KOPT-K1 (cell line): Measurements from ENCODE around the gene TLR4.

Experiments used
- H3K27ac ChIP-seq: fragments of 200-600 bp; sonication (generic); 2 replicates; pipeline ENCODE4 v1.5.1; 2016; ENCODE audit warnings: antibody characterized with exemption, mild to moderate bottlenecking, low read depth, low read length; ENCODE audit not compliant: poor library complexity, severe bottlenecking
- H3K36me3 ChIP-seq: fragments of 200-600 bp; sonication (generic); 2 replicates; pipeline ENCODE4 v1.5.1; 2017; ENCODE audit warnings: antibody characterized with exemption, mild to moderate bottlenecking, low read length, moderate library complexity; ENCODE audit not compliant: insufficient read depth
- H3K9me3 ChIP-seq: fragments of 200-600 bp; sonication (generic); 2 replicates; pipeline ENCODE4 v1.5.1; 2017; ENCODE audit warnings: antibody characterized with exemption, low read length, mild to moderate bottlenecking; ENCODE audit not compliant: insufficient read depth, poor library complexity, severe bottlenecking

Gene TLR4

DNA sequence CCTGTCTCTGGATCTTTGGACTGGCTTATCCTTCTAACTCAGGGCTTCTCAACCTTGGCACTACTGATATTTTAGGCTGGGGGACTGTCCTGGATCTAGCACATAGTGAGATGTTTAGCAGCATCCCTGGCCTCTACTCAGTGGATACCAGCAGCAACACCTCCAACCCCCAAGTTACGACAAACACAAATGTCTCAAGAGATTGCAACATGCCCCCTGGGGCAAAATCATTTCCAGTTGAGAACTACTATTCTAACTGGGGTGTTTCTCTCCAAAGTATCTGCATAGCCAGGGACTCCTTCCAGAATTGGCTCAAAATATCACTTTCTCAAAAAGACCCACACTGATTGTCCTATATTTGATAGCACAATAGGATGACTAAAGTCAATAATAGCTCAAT, 7.2 kb upstream of the TLR4 start:
- no peaks in the 10 kb centered on the region for H3K9me3 ChIP-seq
- no peaks in the 10 kb centered on the region for H3K36me3 ChIP-seq
- no peak overlapping the region for H3K27ac ChIP-seq

DNA sequence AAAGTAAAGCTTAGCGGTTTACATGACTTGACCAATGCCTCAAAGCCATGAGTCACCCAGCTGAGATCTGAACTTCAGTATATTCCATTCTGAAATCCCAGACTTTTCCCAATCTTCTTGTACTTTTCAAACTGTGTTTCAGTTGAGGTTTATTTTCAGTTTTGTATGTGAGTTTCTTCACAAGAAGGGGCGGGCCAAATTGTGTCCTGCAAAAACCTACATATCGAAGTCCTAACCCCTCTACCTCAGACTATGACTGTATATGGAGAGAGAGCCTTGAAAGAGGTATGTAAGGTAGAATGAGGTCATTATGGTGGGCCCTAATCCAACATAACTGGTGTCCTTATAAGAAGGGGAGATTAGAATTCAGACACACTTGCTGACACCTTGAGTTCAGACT, 666 bp upstream of the TLR4 start:
- H3K27ac ChIP-seq: no peak overlapping the region
- no peaks in the 10 kb centered on the region for H3K9me3 ChIP-seq

GRCh38 chr9:117704597-117704996, 394 bp downstream of the TLR4 start:
- H3K27ac ChIP-seq: no peak overlapping the region
- no peaks in the 10 kb centered on the region for H3K36me3 ChIP-seq
- no peaks in the 10 kb centered on the region for H3K9me3 ChIP-seq

More for the DNA sequence above, 666 bp upstream of the TLR4 start:
- no peaks in the 10 kb centered on the region for H3K36me3 ChIP-seq

GRCh38 chr9:117705386-117705785, 1.2 kb downstream of the TLR4 start:
- Histone ChIP-seq H3K27ac (no peak overlapping the region), H3K36me3 (no peaks in the 10 kb centered on the region), H3K9me3 (no peaks in the 10 kb centered on the region)

- Histone ChIP-seq H3K27ac (no peak overlapping the region), H3K36me3 (no peaks in the 10 kb centered on the region)
Measured at GRCh38 chr9:117706421-117707116, 2.4 kb downstream of the TLR4 start.

GRCh38 chr9:117707561-117707960, 3.4 kb downstream of the TLR4 start:
- no peak overlapping the region for H3K27ac ChIP-seq
- no peaks in the 10 kb centered on the region for H3K36me3 ChIP-seq
- no peaks in the 10 kb centered on the region for H3K9me3 ChIP-seq

More at GRCh38 chr9:117706421-117707116, 2.4 kb downstream of the TLR4 start:
- H3K9me3 ChIP-seq: no peaks in the 10 kb centered on the region

DNA sequence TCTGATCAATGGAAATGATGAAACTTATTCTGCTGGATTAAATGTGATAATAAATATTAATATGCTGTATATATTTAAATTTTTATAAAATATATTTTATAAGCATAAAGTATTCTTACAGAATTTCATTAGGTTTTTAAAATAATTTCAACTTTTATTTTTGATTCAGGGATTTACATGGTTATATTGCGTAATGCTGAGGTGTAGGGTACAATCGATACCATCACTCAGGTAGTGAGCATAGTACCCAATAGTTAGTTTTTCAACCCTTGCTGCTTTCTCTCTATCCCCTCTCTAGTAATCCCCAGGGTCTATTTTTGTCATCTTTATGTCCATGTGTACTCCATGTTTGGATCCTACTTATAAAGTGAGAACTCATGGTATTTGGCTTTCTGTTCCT, 5.7 kb downstream of the TLR4 start:
- no peaks in the 10 kb centered on the region for H3K9me3 ChIP-seq
- H3K27ac ChIP-seq: no peak overlapping the region
- no peaks in the 10 kb centered on the region for H3K36me3 ChIP-seq

- Histone ChIP-seq H3K9me3 (no peaks in the 10 kb centered on the region), H3K27ac (no peak overlapping the region), H3K36me3 (no peaks in the 10 kb centered on the region)
Measured at GRCh38 chr9:117714282-117714681, 10.1 kb downstream of the TLR4 start.

DNA sequence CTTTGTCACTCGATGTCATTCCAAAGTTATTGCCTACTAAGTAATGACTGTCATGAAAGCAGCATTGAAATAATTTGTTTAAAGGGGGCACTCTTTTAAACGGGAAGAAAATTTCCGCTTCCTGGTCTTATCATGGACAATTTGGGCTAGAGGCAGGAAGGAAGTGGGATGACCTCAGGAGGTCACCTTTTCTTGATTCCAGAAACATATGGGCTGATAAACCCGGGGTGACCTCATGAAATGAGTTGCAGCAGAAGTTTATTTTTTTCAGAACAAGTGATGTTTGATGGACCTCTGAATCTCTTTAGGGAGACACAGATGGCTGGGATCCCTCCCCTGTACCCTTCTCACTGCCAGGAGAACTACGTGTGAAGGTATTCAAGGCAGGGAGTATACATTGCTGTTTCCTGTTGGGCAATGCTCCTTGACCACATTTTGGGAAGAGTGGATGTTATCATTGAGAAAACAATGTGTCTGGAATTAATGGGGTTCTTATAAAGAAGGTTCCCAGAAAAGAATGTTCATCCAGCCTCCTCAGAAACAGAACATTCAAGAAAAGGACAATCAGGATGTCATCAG, 11.3 kb downstream of the TLR4 start:
- H3K9me3 ChIP-seq: no peaks in the 10 kb centered on the region
- H3K27ac ChIP-seq: no peak overlapping the region
- no peaks in the 10 kb centered on the region for H3K36me3 ChIP-seq

- H3K9me3 ChIP-seq: no peaks in the 10 kb centered on the region
- H3K27ac ChIP-seq: no peak overlapping the region
- H3K36me3 ChIP-seq: no peaks in the 10 kb centered on the region
Measured at GRCh38 chr9:117718085-117718484, 13.9 kb downstream of the TLR4 start.

DNA sequence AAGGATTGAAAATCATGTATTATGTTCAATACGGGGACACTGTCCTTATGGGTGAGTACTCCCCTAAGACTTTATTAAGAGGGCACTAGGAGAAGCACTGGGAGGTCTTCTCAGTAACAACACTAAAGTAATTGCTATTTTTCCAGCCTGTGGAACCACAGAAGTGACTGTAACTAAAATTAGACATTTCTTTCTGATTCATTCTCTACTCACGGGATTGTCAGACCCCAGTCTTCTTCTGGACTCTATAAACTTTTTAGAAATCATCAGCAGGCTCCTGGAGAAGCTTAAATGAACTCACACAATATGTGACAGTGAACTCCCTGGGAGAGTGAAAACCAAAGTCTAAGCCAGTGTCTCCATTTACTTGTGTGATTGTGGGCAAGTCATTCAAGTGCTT, 14.5 kb downstream of the TLR4 start:
- no peaks in the 10 kb centered on the region for H3K9me3 ChIP-seq
- no peaks in the 10 kb centered on the region for H3K36me3 ChIP-seq
- H3K27ac ChIP-seq: no peak overlapping the region

DNA sequence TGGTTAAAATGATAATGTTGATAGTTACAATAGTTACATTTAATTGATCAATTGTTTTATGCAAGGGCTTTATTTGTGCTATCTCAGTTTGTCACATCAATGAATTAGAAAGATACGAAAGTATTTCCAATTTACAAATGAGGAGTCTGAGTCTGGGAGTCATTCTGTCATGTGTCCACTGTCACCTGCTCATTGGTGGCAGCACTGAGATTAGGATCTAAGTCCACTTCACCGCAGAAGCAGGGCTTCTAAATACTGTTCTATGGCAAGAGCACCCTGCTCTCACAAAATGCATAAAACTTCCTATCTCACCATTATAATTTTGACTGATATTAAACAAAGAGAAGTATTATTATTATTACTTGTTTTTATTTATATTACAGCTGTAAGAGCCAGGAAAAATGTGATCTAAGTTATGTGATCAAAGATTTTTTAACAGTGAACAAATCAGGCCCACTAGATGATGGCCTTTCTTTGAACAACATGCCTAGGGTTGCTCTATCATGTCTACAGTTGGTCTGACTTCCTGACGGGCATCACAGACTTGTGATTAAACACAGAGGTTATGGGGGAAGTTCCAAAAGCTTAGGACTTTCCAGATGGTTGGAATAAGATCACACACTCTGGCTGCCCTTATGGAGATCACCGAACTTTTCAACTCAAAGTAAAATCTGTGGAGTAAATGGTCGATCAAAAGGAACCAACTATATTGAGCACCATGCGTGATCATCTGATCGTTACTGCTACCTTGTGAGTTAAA, 15.1 kb downstream of the TLR4 start:
- H3K27ac ChIP-seq: no peak overlapping the region
- no peaks in the 10 kb centered on the region for H3K9me3 ChIP-seq
- no peaks in the 10 kb centered on the region for H3K36me3 ChIP-seq

DNA sequence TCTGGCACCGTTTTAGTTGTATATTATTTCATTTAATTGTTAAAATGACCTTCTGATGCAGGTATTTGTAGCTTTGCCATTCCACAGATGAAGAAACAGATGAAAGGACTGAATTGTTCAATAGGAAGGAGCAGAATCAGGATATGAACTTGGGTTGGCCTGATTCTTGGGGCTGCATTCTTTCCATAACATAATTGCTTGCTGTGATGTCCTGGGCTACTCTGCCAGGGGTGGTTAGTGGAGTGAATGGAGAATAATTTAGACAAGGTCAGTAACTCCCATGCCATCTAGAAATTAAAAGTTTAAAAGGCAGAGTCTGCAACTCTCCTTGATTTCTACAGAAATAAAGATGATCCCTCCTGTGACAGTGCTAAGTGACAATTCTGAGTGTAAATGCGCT, 15.9 kb downstream of the TLR4 start:
- no peaks in the 10 kb centered on the region for H3K9me3 ChIP-seq
- no peak overlapping the region for H3K27ac ChIP-seq
- no peaks in the 10 kb centered on the region for H3K36me3 ChIP-seq

DNA sequence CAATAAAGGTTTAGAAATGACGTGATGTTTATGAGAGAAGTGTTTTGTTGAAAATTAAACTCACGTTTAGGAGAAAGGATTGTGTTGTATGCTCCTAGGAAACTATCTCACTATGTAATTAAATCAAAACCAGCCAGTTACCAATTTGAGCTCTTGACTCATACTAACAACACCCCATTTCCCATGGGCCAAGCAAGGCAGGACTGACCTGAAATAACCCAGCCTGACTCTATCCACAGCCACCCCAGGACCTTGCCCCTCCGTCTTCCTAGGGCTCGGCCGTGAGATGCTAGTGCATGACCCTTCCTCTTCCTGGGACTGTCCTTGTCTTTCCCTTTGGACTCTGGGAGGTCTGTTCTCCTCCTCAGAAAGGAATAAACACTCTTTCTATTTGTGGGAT, 16.4 kb downstream of the TLR4 start:
- no peak overlapping the region for H3K27ac ChIP-seq
- no peaks in the 10 kb centered on the region for H3K9me3 ChIP-seq
- no peaks in the 10 kb centered on the region for H3K36me3 ChIP-seq

GRCh38 chr9:117720987-117721386, 16.8 kb downstream of the TLR4 start:
- Histone ChIP-seq H3K27ac (no peak overlapping the region), H3K36me3 (no peaks in the 10 kb centered on the region), H3K9me3 (no peaks in the 10 kb centered on the region)
